HUES64 (cell line): ENCODE measurements around the gene GSK3B.

ENCODE experiments used
- H3K27ac ChIP-seq: 2 replicates; pipeline ENCODE4 v1.7.0; 2013; ENCODE audit warnings: low read depth, low read length, inconsistent platforms
- H3K27me3 ChIP-seq: 2 replicates; pipeline ENCODE4 v1.6.1; 2013; ENCODE audit warnings: mild to moderate bottlenecking, low read length; ENCODE audit not compliant: insufficient read depth
- H3K36me3 ChIP-seq: 2 replicates; pipeline ENCODE4 v1.6.1; 2013; ENCODE audit warnings: mild to moderate bottlenecking, low read length; ENCODE audit not compliant: insufficient read depth
- H3K4me1 ChIP-seq: 2 replicates; pipeline ENCODE4 v1.6.1; 2013; ENCODE audit warnings: mild to moderate bottlenecking, low read length, moderate library complexity; ENCODE audit not compliant: insufficient read depth
- H3K4me3 ChIP-seq: 2 replicates; pipeline ENCODE4 v1.5.1; 2013; ENCODE audit warnings: mild to moderate bottlenecking, low read length, moderate library complexity
- H3K9ac ChIP-seq: 2 replicates; pipeline ENCODE4 v1.6.1; 2013; ENCODE audit warnings: mild to moderate bottlenecking, low read depth, low read length
- H3K9me3 ChIP-seq: 2 replicates; pipeline ENCODE4 v1.6.1; 2013; ENCODE audit warnings: low read depth, low read length; ENCODE audit not compliant: insufficient read depth
- WGBS: fragments of 150-250, 120-280 bp; methylation state at CpG from one replicate; pipeline ENCODE4 v1.1.7; 2013; ENCODE audit warnings: missing lambda C conversion rate; 5-methylcytosine and 5-hydroxymethylcytosine counted together

The GSK3B gene

GRCh38 chr3:119834754-119835370, 259.4 kb downstream of the GSK3B start:
- Histone ChIP-seq H3K9ac (no peak overlapping the region), H3K9me3 (no peaks in the 10 kb centered on the region), H3K4me3 (no peak overlapping the region), H3K27me3 (no peaks in the 10 kb centered on the region), H3K27ac (no peak overlapping the region), H3K4me1 (peaks cover 4% of the 10 kb centered on the region), H3K36me3 (peaks cover 10% of the 10 kb centered on the region; the same call in 1 of the 2 replicates)
- WGBS: 100% methylated on average over 1 of the region's 2 CpGs

- H3K9ac ChIP-seq: no peak overlapping the region
- no peaks in the 10 kb centered on the region; the same call in 1 of the 2 replicates for H3K36me3 ChIP-seq
- no peaks in the 10 kb centered on the region for H3K9me3 ChIP-seq
- H3K27me3 ChIP-seq: no peaks in the 10 kb centered on the region
- no peak overlapping the region for H3K27ac ChIP-seq
- 76% methylated on average over 1 of the region's 1 CpG for WGBS
- H3K4me3 ChIP-seq: no peak overlapping the region
- H3K4me1 ChIP-seq: peaks cover 26% of the 10 kb centered on the region
Observed at GRCh38 chr3:119831941-119832371, 262.3 kb downstream of the GSK3B start.

GRCh38 chr3:119831022-119831421, 263.2 kb downstream of the GSK3B start:
- Histone ChIP-seq H3K27me3 (no peaks in the 10 kb centered on the region), H3K27ac (no peak overlapping the region), H3K4me3 (no peak overlapping the region), H3K9ac (no peak overlapping the region), H3K9me3 (no peaks in the 10 kb centered on the region), H3K36me3 (peaks cover 2% of the 10 kb centered on the region; the same call in 1 of the 2 replicates), H3K4me1 (peaks cover 30% of the 10 kb centered on the region)
- 96% methylated on average over 3 of the region's 3 CpGs for WGBS

DNA sequence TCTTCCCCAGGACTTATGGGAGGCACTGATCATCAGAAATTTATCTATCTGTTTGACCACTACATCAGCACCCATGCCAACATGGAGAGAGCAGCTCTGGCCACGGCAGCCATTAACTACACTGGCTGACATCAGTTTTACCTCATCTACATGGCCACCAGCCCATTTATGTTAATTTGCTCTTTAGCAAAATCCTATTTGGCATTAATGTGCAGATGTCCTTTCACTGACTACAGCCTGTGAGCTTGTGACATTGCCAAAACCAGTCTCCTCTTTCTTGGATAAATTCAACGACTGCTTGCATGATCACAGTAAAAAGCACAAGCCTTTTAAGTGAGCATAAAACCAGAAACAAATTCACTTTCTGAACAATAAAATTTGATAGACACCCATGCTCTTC, 264.8 kb downstream of the GSK3B start:
- Histone ChIP-seq H3K36me3 (peaks cover 13% of the 10 kb centered on the region; the same call in 1 of the 2 replicates), H3K4me1 (peaks cover 30% of the 10 kb centered on the region), H3K4me3 (no peak overlapping the region), H3K9me3 (no peaks in the 10 kb centered on the region), H3K9ac (no peak overlapping the region), H3K27ac (no peak overlapping the region), H3K27me3 (no peaks in the 10 kb centered on the region)
- WGBS: 87% methylated on average over 2 of the region's 2 CpGs

- Histone ChIP-seq H3K27ac (no peak overlapping the region), H3K4me1 (peaks cover 35% of the 10 kb centered on the region), H3K4me3 (no peak overlapping the region), H3K27me3 (no peaks in the 10 kb centered on the region), H3K9me3 (no peaks in the 10 kb centered on the region), H3K36me3 (peaks cover 13% of the 10 kb centered on the region; the same call in 1 of the 2 replicates), H3K9ac (no peak overlapping the region)
- 94% methylated on average over 6 of the region's 7 CpGs for WGBS
Observed at GRCh38 chr3:119826711-119827608, 267.3 kb downstream of the GSK3B start.

GRCh38 chr3:119825820-119826219, 268.4 kb downstream of the GSK3B start:
- no peak overlapping the region for H3K4me3 ChIP-seq
- H3K36me3 ChIP-seq: peaks cover 13% of the 10 kb centered on the region; the same call in 1 of the 2 replicates
- H3K9ac ChIP-seq: no peak overlapping the region
- H3K27ac ChIP-seq: no peak overlapping the region
- no peaks in the 10 kb centered on the region for H3K27me3 ChIP-seq
- H3K4me1 ChIP-seq: peaks cover 38% of the 10 kb centered on the region
- no peaks in the 10 kb centered on the region for H3K9me3 ChIP-seq
- WGBS: 94% methylated on average over 1 of the region's 1 CpG

DNA sequence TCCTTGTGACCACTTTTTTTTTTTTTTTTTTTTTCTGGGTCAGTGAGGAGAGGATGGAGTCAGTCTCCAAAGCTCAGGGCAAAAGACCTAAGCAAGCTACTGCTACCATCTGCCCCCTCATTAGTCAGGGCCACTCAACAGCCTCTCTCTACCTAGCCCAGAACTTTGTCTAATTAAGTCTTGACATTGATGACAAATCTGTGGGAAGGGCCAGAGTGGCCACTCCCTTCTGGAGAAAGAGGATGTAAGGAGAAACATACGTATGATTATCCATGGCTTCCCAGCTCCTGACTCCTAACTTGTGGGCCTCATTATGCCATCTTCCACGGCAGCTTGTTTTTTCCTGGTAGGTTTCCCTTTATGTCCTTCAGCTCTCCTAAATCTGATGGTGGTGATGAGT, 274.4 kb downstream of the GSK3B start:
- peaks cover 10% of the 10 kb centered on the region for H3K4me1 ChIP-seq
- 81% methylated on average over 2 of the region's 2 CpGs for WGBS
- H3K36me3 ChIP-seq: peaks cover 3% of the 10 kb centered on the region; the same call in 1 of the 2 replicates
- H3K4me3 ChIP-seq: no peak overlapping the region
- H3K27ac ChIP-seq: no peak overlapping the region
- H3K27me3 ChIP-seq: no peaks in the 10 kb centered on the region
- H3K9ac ChIP-seq: no peak overlapping the region
- H3K9me3 ChIP-seq: no peaks in the 10 kb centered on the region

GRCh38 chr3:119818937-119819336, 275.3 kb downstream of the GSK3B start:
- peaks cover 10% of the 10 kb centered on the region for H3K4me1 ChIP-seq
- no peak overlapping the region for H3K27ac ChIP-seq
- H3K9ac ChIP-seq: no peak overlapping the region
- WGBS: no CpG with 5 or more reads among the region's 2 CpGs
- no peaks in the 10 kb centered on the region for H3K36me3 ChIP-seq
- no peaks in the 10 kb centered on the region for H3K27me3 ChIP-seq
- H3K4me3 ChIP-seq: no peak overlapping the region
- no peaks in the 10 kb centered on the region for H3K9me3 ChIP-seq

- H3K9me3 ChIP-seq: no peaks in the 10 kb centered on the region
- H3K9ac ChIP-seq: no peak overlapping the region
- no peaks in the 10 kb centered on the region for H3K36me3 ChIP-seq
- H3K27me3 ChIP-seq: no peaks in the 10 kb centered on the region
- no peak overlapping the region for H3K4me3 ChIP-seq
- no peak overlapping the region for H3K27ac ChIP-seq
- 81% methylated on average over 12 of the region's 13 CpGs for WGBS
- H3K4me1 ChIP-seq: peaks cover 5% of the 10 kb centered on the region; the same call in 1 of the 2 replicates
Observed at GRCh38 chr3:119817583-119818363, 276.5 kb downstream of the GSK3B start.

DNA sequence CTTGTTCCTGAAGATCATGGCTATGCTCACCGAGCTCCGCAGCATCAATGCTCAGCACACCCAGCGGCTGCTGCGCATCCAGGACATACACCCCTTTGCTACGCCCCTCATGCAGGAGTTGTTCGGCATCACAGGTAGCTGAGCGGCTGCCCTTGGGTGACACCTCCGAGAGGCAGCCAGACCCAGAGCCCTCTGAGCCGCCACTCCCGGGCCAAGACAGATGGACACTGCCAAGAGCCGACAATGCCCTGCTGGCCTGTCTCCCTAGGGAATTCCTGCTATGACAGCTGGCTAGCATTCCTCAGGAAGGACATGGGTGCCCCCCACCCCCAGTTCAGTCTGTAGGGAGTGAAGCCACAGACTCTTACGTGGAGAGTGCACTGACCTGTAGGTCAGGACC, 277.2 kb downstream of the GSK3B start:
- WGBS: 92% methylated on average over 12 of the region's 12 CpGs
- no peaks in the 10 kb centered on the region for H3K36me3 ChIP-seq
- H3K4me1 ChIP-seq: peaks cover 3% of the 10 kb centered on the region; the same call in 1 of the 2 replicates
- H3K27ac ChIP-seq: no peak overlapping the region
- no peak overlapping the region for H3K4me3 ChIP-seq
- H3K9me3 ChIP-seq: no peaks in the 10 kb centered on the region
- no peaks in the 10 kb centered on the region for H3K27me3 ChIP-seq
- no peak overlapping the region for H3K9ac ChIP-seq

DNA sequence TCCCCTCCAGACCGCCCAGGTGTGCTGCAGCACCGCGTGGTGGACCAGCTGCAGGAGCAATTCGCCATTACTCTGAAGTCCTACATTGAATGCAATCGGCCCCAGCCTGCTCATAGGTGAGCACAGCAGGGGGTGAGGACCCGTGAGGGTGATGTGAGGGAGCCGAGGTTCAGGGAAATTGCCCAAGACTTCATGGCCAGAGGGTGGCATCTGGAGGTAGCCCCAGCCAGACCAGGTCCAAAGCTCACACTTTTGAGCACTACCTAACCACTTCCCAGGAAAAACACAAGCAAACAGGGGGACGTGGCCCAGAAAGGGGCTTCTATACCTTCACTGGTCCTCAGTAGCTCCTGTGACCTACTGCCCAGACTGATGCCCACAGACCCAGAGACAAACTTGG, 278.5 kb downstream of the GSK3B start:
- Histone ChIP-seq H3K9ac (no peak overlapping the region), H3K9me3 (no peaks in the 10 kb centered on the region), H3K4me3 (no peak overlapping the region), H3K4me1 (no peaks in the 10 kb centered on the region), H3K36me3 (no peaks in the 10 kb centered on the region), H3K27me3 (no peaks in the 10 kb centered on the region), H3K27ac (no peak overlapping the region)
- WGBS: 90% methylated on average over 8 of the region's 8 CpGs
